GM21529 (cell line): Measurements from ENCODE around the gene TIMM44.
"Not testable (repeated sequence)": the region's sequence is repeated elsewhere in the genome, so short reads cannot be mapped to it uniquely, and the experiment has no call there.

Source experiments
- ATAC-seq: cut with Tn5 transposase; IDR thresholded peaks from one replicate; pipeline ENCODE4 v1.9.1; 2021; ENCODE audit not compliant: unreplicated experiment

The TIMM44 gene

GRCh38 chr19:7977021-7977722, 33.7 kb upstream of the TIMM44 start:
- ATAC-seq, result no peak

GRCh38 chr19:7976461-7976860, 33.0 kb upstream of the TIMM44 start:
- ATAC-seq, result no peak

- no peak for ATAC-seq
Observed at GRCh38 chr19:7975037-7975436, 31.6 kb upstream of the TIMM44 start.

- ATAC-seq, result no peak
Observed at GRCh38 chr19:7973883-7974282, 30.4 kb upstream of the TIMM44 start.

GRCh38 chr19:7971553-7972520, 28.4 kb upstream of the TIMM44 start:
- ATAC-seq, result no peak

- ATAC-seq, result no peak
Observed at GRCh38 chr19:7970716-7971448, 27.4 kb upstream of the TIMM44 start.

GRCh38 chr19:7969555-7969939, 26.1 kb upstream of the TIMM44 start:
- no peak for ATAC-seq

- ATAC-seq, result no peak
Observed at GRCh38 chr19:7968796-7969554, 25.5 kb upstream of the TIMM44 start.

GRCh38 chr19:7968008-7968795, 24.7 kb upstream of the TIMM44 start:
- ATAC-seq, result no peak

GRCh38 chr19:7965921-7966665, 22.6 kb upstream of the TIMM44 start:
- no peak for ATAC-seq

GRCh38 chr19:7965259-7965841, 21.9 kb upstream of the TIMM44 start:
- no peak for ATAC-seq

- ATAC-seq, result no peak
Observed at GRCh38 chr19:7963566-7963965, 20.1 kb upstream of the TIMM44 start.

GRCh38 chr19:7962644-7963268, 19.3 kb upstream of the TIMM44 start:
- no peak for ATAC-seq

- no peak for ATAC-seq
Observed at GRCh38 chr19:7961920-7962626, 18.6 kb upstream of the TIMM44 start.

- not testable (repeated sequence) for ATAC-seq
Observed at GRCh38 chr19:7961082-7961481, 17.6 kb upstream of the TIMM44 start.

GRCh38 chr19:7959211-7959610, 15.7 kb upstream of the TIMM44 start:
- no peak for ATAC-seq

GRCh38 chr19:7955696-7956095, 12.2 kb upstream of the TIMM44 start:
- ATAC-seq, result no peak

GRCh38 chr19:7953576-7953975, 10.1 kb upstream of the TIMM44 start:
- ATAC-seq, result no peak
